ENCODE data around the gene DCAF4. TPM values are rescaled to one million over a fixed set of nuclear protein-coding genes. Genes with fewer than 3 reads are reported as not detected.

DCAF4 gene
- total RNA-seq: 10 to 100 TPM; 24.0 to 27.7 TPM

- POLR2A ChIA-PET: no interaction called here
- CTCF ChIA-PET: interaction anchor here (0.6 to 3.6 kb wide), 3 partner anchors 11 to 22 kb away, joined by 3 to 13 read pairs (median 4); no protein-coding TSS in a partner anchor
Measured at GRCh38 chr14:72926292-72927028, at the start of gene DCAF4. DCAF4 (plus strand) TSS chr14:72926464; CDS start chr14:72937979, 11,515 bp downstream.

DNA sequence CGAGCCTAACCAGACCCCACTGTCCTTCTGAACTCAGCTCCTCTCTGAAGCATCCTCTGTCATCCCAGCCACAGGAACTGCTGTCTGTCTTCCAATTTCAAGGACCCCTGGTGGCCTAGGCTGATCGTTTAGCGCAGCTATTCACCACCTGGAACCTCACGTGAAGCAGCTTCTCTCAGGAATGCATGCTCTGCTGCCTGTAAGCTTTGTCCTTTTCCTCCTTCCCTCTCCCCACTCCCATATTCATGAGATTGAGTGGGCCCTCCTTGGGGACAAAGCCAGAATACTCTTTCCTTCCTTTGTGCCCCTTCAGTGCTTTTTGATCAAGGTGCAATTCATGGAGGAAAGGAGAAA is 49.6 kb upstream of the DCAF4 start:
- ChIA-PET CTCF (no interaction called here), POLR2A (no interaction called here)

DNA sequence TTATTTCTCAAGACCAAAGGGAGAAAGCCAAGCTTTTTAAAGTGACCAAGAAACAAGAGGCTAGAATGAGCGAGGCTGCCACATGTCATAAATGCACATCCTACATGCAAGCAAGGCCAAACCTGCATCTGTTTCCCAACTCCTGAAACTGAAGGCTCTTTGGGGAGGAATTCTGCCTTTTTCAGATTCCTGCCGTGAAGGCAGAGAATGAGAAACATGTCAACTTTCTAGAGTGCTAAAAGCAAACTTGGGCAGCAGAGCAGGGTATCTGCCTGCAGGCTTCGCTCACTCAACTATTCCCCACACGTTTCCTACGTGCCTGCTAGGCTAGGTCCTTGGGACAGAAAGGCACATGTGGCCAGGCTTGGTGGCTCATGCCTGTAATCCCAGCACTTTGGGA is 47.5 kb upstream of the DCAF4 start:
- CTCF ChIA-PET: no interaction called here
- POLR2A ChIA-PET: no interaction called here

DNA sequence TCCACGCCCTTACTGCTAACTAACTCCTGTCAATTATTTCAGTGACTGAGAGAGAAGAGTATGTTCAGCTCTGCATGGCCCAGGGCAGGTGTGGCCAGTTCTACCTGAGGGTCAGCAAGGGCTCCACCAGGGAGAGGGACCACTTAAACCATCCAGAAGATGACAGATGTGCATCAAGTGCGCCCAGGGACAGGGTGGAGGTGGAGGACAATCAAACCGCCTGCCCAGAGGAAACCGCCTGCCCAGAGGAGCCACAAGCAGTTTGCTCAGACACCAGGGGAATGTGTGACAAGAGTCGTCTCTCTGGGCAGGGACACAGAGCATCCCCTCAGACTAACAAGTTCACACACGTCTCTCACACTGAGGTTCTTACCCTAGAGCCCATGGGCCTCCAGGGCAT is 46.8 kb upstream of the DCAF4 start:
- ChIA-PET POLR2A (no interaction called here), CTCF (no interaction called here)

GRCh38 chr14:72880164-72880563 is 46.1 kb upstream of the DCAF4 start:
- ChIA-PET POLR2A (no interaction called here), CTCF (no interaction called here)

GRCh38 chr14:72880820-72881219 is 45.4 kb upstream of the DCAF4 start:
- ChIA-PET POLR2A (no interaction called here), CTCF (no interaction called here)

- ChIA-PET POLR2A (no interaction called here), CTCF (no interaction called here)
Measured at GRCh38 chr14:72881543-72881942, 44.7 kb upstream of the DCAF4 start.

DNA sequence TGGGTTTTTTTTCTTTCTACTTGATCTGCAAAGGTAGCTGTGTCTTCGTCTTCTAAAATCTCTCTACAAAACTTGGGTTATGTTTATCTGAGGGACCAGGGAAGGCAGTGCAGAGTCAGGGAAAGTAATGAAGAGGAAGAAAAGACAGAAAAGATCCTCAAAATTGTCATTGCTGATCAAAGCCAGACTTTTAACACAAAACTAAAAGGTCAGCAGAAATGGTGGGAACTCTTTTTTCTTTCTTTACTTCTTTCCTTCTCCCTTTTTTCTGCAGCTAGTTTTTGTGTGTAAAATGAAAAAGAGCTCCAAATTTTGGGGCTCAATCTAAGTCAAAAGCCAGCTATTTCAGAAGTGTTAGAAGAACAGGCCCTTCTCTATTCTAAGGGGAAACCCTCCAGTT is 44.2 kb upstream of the DCAF4 start:
- ChIA-PET POLR2A (no interaction called here), CTCF (no interaction called here)

DNA sequence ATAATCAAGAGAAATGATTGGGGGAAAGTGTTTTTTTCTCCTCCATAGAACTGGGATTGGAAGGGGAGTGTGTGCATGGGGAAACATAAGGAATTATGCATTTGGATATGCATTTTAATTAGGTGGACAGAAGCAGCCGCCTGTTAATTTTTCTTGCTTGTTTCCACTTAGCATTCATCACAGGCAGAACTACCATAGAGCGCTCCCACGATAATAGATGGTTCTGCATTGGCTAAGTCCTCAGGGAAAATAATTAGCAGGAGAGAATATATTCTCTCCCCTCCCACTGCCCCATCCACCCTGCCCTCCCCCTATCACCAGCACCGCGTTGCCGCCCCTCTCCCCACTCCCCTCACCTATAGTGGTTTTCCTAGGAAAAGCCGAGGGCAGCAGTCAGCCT is 43.8 kb upstream of the DCAF4 start:
- ChIA-PET CTCF (no interaction called here), POLR2A (no interaction called here)

- CTCF ChIA-PET: no interaction called here
- POLR2A ChIA-PET: no interaction called here
Measured at GRCh38 chr14:72883109-72883508, 43.2 kb upstream of the DCAF4 start.

DNA sequence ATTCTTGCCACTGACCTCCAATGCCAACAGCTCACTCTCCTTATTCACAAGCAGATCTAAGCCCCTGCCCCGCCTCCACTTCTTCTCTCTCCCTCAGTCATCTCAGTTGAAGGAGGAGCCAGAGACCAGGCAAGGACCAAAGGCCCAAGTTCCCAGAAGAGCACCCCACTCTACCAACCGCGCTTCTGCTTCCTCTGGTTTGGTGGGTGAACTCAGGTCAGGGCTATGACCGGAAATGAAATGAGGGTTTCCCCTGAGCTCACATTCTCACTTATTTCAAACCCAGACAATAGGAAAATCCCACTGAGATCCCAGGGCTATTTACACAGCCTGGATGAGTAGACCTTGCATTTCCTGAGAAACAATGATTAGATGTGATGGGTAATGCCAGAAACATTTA is 42.3 kb upstream of the DCAF4 start:
- POLR2A ChIA-PET: no interaction called here
- CTCF ChIA-PET: no interaction called here

DNA sequence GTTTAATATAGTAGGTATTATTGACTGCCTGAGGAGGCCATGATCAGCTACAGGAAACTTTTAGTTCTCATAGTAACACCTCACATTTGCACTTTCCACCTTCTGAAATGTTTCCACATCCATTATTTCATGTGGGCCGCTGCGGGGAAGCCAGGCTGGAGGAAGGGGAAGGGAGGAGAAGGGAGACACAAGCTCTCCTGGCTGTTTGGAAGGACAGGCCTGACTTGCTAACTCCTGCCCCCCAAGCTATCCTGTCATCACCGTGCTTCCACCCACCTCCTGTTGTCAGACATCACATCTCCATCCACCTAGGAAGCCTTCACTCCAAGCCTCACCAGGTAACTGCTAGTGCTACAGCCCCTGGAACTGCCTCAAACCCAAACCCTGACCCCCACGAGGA is 41.9 kb upstream of the DCAF4 start:
- POLR2A ChIA-PET: no interaction called here
- CTCF ChIA-PET: no interaction called here

- ChIA-PET CTCF (interaction anchor here (1.1 kb wide), 1 partner anchor 11 kb away, joined by 3 read pairs; no protein-coding TSS in a partner anchor), POLR2A (no interaction called here)
Measured at GRCh38 chr14:72887514-72887913, 38.8 kb upstream of the DCAF4 start.

DNA sequence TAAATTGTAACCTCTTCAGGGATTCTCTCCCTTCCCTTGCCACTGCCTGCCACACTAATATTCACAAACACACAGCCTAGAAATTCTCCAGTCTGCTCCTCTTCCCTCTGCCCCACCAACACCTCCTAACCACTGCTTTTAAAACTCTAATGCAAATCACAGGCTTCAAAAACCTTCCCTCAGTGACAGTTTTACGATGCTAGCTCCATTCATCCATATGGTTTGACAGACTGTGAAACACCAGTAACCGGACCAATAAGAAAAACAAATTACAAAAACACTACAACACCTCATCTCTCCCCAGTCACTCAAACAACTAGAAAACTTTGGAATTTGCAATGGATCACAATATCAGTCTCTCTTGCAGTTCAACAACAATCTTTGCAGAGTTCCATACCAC is 38.1 kb upstream of the DCAF4 start:
- POLR2A ChIA-PET: no interaction called here
- CTCF ChIA-PET: interaction anchor here (1.1 kb wide), 1 partner anchor 10 kb away, joined by 3 read pairs; no protein-coding TSS in a partner anchor

DNA sequence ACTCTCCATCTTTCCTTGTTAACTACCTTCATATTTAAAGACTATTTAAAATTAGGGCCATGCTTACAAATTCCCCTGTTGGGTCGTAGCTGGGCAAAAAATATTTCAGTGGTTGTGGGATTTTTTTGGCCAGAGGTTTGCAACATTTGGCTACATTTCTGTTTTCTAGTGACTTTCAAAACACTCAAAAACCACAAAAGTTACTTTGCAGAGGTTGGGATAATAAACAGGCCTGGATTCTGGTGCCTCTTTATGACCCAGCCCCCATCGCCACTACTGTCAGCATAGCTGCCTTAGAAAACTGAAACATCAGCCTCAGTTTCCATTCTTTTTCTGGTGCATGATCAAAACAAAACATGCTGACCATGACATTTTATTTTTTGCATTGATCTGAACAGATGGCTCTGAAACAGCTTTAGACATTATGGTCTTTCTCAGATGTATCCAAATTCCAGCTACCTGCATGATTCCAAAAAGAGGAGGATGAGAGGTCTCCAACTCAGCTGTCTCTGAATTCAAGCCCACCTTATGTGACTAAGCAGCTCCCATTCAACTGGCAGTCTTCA is 37.5 kb upstream of the DCAF4 start:
- POLR2A ChIA-PET: no interaction called here
- CTCF ChIA-PET: interaction anchor here (1.1 kb wide), 1 partner anchor 10 kb away, joined by 3 read pairs; no protein-coding TSS in a partner anchor

- ChIA-PET POLR2A (no interaction called here), CTCF (no interaction called here)
Measured at GRCh38 chr14:72889366-72889765, 36.9 kb upstream of the DCAF4 start.

DNA sequence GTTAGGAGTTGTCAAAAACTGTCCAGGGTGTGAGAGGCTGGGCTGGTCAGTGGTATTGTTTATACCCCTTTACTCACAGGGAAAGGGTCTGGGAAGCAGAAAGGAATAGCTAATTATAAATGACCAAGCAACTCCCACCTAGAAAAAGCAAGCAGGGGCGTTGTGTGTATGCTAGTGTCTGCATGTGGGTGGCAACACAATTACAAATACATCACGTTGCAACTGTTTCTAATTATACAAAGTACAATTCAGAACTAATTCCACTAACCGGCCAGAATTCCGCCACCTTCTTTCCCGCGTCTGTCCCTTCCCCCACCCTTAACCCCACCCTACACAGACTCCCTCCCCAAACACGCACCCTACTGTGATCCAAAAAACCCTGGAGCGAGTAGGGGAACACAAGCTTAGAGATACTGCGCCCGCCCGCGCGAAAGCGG is 34.6 kb upstream of the DCAF4 start:
- POLR2A ChIA-PET: no interaction called here
- CTCF ChIA-PET: interaction anchor here (0.6 kb wide), 1 partner anchor 36 kb away, joined by 5 read pairs; no protein-coding TSS in a partner anchor

- POLR2A ChIA-PET: no interaction called here
- CTCF ChIA-PET: interaction anchor here (0.6 kb wide), 2 partner anchors 35 to 325 kb away, joined by 3 to 5 read pairs; no protein-coding TSS in a partner anchor
Measured at GRCh38 chr14:72892103-72892878, 34.0 kb upstream of the DCAF4 start.

DNA sequence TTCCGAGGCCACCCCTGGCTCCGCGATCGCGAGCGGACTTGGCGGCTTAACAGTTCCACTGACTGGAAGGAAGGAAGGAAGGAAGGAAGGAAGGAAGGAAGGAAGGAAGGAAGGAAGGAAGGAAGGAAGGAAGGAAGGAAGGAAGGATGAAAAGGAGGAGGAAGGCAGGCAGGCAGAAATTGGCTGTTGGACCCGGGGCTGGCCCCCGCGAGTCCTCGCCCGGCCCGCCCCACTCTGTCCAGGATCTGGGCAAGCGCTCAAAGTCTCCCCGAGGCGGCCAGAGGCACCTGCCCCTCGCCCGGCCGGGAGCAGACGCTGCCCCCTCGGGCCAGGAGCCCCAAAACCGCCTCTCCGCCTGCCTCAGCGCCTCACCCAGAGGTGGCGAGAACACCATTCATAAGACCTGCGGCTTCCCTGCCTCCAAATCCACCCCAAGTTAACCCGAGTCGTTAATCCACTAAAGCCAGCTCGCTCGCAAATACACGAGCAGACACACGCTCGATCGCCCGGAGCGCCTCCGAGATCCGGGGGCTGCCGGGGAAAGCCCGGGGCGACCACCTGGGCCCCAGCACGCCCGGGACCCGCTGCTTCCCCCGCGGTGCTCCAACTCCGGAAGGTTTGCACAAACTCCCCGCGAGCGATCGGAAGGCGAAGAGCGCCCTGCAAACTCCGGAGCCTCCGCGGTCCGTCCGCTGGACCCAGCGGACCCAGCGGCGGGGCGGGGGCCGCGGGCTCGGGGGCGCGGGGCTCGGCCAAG is 33.2 kb upstream of the DCAF4 start:
- POLR2A ChIA-PET: interaction anchor here (1.2 kb wide), 1 partner anchor 374 kb away, joined by 3 read pairs; no protein-coding TSS in a partner anchor
- CTCF ChIA-PET: interaction anchor here (0.6 to 1.1 kb wide), 2 partner anchors 11 to 325 kb away, joined by 3 read pairs; no protein-coding TSS in a partner anchor
